Upper lobe of left lung (tissue), 4 donors: Measurements from ENCODE around the gene SLC22A12.

Experiments
- CTCF ChIP-seq, 6 experiments: fragments of 450-650 bp in 4 of 6; fragments of 200-600 bp in 2 of 6; sonication (generic) in 2 of 6; IDR thresholded peaks; one replicate each; pipeline ENCODE4 v1.5.1; 2016 to 2019; ENCODE audit warnings: antibody characterized with exemption in 6 of 6
- EP300 ChIP-seq, 4 donors: sonication (generic); formaldehyde crosslinking; IDR thresholded peaks; one replicate each; pipeline ENCODE4 v1.5.1; 2017; ENCODE audit warnings: antibody characterized with exemption in 4 of 4, control low read depth in 2 of 4
- POLR2AphosphoS5 ChIP-seq, 2 donors: sonication (generic); formaldehyde crosslinking; IDR thresholded peaks; one replicate each; pipeline ENCODE4 v1.5.1; 2017; ENCODE audit warnings: antibody characterized with exemption in 2 of 2

DNA sequence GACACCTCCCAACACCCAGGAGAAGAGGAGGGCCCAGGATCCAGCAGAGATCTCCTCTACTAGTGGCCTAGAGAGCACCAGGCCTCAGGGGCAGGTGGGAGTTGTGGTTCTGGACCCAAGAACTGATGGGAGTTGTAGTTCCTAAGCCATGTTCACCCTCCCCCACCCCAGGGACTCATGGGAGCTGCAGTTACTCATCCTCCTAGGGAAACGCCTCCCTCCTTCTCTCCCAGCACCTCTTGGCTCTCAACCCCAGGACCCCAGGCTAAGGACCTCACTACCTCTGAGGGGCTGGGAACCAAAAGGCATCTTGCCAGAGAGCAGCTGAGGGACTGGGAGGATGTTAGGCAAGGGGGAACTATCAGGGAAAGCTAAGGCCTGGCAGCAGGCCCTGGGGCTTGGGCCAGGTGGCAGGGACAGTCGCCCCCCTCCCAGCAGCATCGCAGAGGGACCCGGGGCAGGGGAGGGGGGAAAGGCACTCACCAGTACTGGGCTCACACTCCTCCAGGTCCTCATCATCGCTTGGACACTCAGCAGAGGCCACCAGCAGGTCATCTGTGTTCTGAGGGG lies 28.9 kb downstream of the SLC22A12 start:
- TF ChIP-seq CTCF (IDR thresholded peaks at IDR 0.05), result no peak
- TF ChIP-seq EP300 (IDR thresholded peaks at IDR 0.05), result no peak
- TF ChIP-seq POLR2AphosphoS5 (IDR thresholded peaks at IDR 0.05), result no peak
